Stimulated activated CD4-positive, alpha-beta T cell treated with anti-CD3 and anti-CD28 coated beads, Interleukin-4, amount 100 ng/mL, for 1 hour (primary cell): ENCODE results near the gene DAGLB.
"Not testable (repeated sequence)": the region's sequence is repeated elsewhere in the genome, so short reads cannot be mapped to it uniquely, and the experiment has no call there.

Source experiments
- DNase-seq: peaks from one replicate; pipeline ENCODE4 v3.0.0-alpha.2; 2020

The DAGLB gene

GRCh38 chr7:6460990-6461584, 13.3 kb upstream of the DAGLB start:
- no peak for DNase-seq

GRCh38 chr7:6460303-6460702, 12.5 kb upstream of the DAGLB start:
- no peak for DNase-seq

- DNase-seq = not testable (repeated sequence)
These were observed 10.9 kb upstream of the DAGLB start for GRCh38 chr7:6458676-6459075.

GRCh38 chr7:6453734-6454133, 6.0 kb upstream of the DAGLB start:
- no peak for DNase-seq

- no peak for DNase-seq
These were observed 3.5 kb upstream of the DAGLB start for GRCh38 chr7:6451224-6451705.

- DNase-seq = not testable (repeated sequence)
These were observed 2.8 kb upstream of the DAGLB start for GRCh38 chr7:6450591-6450990.

- DNase-seq = not testable (repeated sequence)
These were observed 2.1 kb upstream of the DAGLB start for GRCh38 chr7:6449884-6450283.

GRCh38 chr7:6448943-6449543, 1.3 kb upstream of the DAGLB start:
- DNase-seq = no peak

GRCh38 chr7:6446838-6447580, 745 bp downstream of the DAGLB start:
- peak; percentile 33 for DNase-seq

- no peak for DNase-seq
These were observed 3.1 kb downstream of the DAGLB start for GRCh38 chr7:6444516-6445269.

- no peak for DNase-seq
These were observed 4.3 kb downstream of the DAGLB start for GRCh38 chr7:6443372-6443941.

GRCh38 chr7:6442114-6442513, 5.6 kb downstream of the DAGLB start:
- no peak for DNase-seq

- DNase-seq = no peak
These were observed 7.4 kb downstream of the DAGLB start for GRCh38 chr7:6440381-6440780.

GRCh38 chr7:6438427-6438826, 9.3 kb downstream of the DAGLB start:
- DNase-seq = no peak

- DNase-seq = no peak
These were observed 10.5 kb downstream of the DAGLB start for GRCh38 chr7:6437251-6437650.

- peak; percentile 13 for DNase-seq
These were observed 11.4 kb downstream of the DAGLB start for GRCh38 chr7:6436385-6436685.

- peak; percentile 89 for DNase-seq
These were observed 12.0 kb downstream of the DAGLB start for GRCh38 chr7:6435486-6436384.

- no peak for DNase-seq
These were observed 13.8 kb downstream of the DAGLB start for GRCh38 chr7:6433784-6434615.

GRCh38 chr7:6432781-6433180, 15.0 kb downstream of the DAGLB start:
- DNase-seq = no peak

- DNase-seq = no peak
These were observed 16.8 kb downstream of the DAGLB start for GRCh38 chr7:6430974-6431373.

- no peak for DNase-seq
These were observed 17.3 kb downstream of the DAGLB start for GRCh38 chr7:6430271-6430940.
